Measurements from ENCODE around the gene GCK.

GCK gene

DNA sequence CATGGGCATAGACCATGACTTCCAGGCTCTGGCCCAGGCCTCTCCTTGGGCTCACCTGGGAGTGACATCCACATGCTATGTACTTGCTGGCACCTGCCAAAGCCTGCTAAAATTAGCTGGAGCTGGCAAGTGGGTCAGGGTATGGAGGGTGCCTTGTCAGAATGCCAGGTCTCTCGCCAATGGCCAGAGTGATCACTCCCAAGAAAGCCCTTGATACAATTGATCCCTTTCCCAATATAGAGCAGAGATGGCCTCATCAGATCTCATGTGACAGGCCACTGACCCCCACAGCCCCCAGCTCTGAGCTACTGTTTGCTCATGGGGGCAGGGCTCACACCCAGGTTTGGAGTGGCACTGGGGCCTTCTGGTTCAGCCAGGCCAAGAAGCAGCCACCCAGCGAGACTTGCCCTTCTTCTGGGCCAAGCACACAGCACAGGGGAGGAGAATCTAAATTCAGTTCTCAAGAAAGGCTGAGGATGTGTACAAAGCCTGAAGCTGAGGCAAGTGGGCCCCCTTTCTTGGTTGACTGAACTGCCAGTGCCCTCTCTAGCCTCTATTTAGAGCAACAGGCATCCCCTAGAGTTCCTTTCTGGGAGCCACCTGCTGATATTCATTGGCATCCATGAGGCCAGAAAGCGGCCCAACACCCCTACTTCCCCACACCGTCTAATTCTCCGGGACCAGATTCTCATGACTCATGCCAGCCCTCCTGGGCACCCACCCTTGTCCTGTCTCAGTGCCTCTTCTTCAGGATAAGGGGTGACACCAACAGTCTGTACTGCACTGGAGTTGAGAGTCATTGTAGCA, 29.2 kb downstream of the GCK start:
- Histone ChIP-seq H3K79me2 (ENCODE audit: insufficient read depth, low read length) (no peaks in the 10 kb centered on the region), H3K36me3 (ENCODE audit: insufficient read depth, low read length) (no peaks in the 10 kb centered on the region), H3K27me3 (ENCODE audit: insufficient read depth, low read length, poor library complexity) (no peaks in the 10 kb centered on the region), H4K20me1 (ENCODE audit: insufficient read depth, low read length) (no peaks in the 10 kb centered on the region; the same call in 1 of the 2 replicates), H3K4me2 (ENCODE audit: insufficient read depth, low read length) (no peak overlapping the region), H3K4me3 (ENCODE audit: low read depth in 1 of 2, low read length in 2 of 2) (no peak overlapping the region), H3K27ac (ENCODE audit: low read length) (no peak overlapping the region), H3K9me3 (ENCODE audit: insufficient read depth, low read length, severe bottlenecking) (no peaks in the 10 kb centered on the region), H3K4me1 (ENCODE audit: insufficient read depth, low read length) (no peaks in the 10 kb centered on the region), H2AFZ (ENCODE audit: low read depth, low read length) (no peak overlapping the region), H3K9ac (ENCODE audit: low read depth, low read length) (no peak overlapping the region)
- TF ChIP-seq, protein P1, sequence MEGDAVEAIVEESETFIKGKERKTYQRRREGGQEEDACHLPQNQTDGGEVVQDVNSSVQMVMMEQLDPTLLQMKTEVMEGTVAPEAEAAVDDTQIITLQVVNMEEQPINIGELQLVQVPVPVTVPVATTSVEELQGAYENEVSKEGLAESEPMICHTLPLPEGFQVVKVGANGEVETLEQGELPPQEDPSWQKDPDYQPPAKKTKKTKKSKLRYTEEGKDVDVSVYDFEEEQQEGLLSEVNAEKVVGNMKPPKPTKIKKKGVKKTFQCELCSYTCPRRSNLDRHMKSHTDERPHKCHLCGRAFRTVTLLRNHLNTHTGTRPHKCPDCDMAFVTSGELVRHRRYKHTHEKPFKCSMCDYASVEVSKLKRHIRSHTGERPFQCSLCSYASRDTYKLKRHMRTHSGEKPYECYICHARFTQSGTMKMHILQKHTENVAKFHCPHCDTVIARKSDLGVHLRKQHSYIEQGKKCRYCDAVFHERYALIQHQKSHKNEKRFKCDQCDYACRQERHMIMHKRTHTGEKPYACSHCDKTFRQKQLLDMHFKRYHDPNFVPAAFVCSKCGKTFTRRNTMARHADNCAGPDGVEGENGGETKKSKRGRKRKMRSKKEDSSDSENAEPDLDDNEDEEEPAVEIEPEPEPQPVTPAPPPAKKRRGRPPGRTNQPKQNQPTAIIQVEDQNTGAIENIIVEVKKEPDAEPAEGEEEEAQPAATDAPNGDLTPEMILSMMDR (IDR thresholded peaks at IDR 0.05; ENCODE audit: borderline replicate concordance, extremely low read depth, low read length, poor library complexity, severe bottlenecking), result no peak
- TF ChIP-seq EZH2 (IDR thresholded peaks at IDR 0.05; ENCODE audit: borderline replicate concordance, low read depth, low read length, severe bottlenecking), result no peak
- ATAC-seq (ENCODE audit: insufficient read depth, low read depth) (no peak), DNase-seq (no peak)

- Histone ChIP-seq H2AFZ (ENCODE audit: low read depth, low read length) (no peak overlapping the region), H3K9ac (ENCODE audit: low read depth, low read length) (no peak overlapping the region), H3K79me2 (ENCODE audit: insufficient read depth, low read length) (no peaks in the 10 kb centered on the region), H3K4me2 (ENCODE audit: insufficient read depth, low read length) (no peak overlapping the region), H3K36me3 (ENCODE audit: insufficient read depth, low read length) (no peaks in the 10 kb centered on the region), H3K4me3 (ENCODE audit: low read depth in 1 of 2, low read length in 2 of 2) (no peak overlapping the region), H3K27me3 (ENCODE audit: insufficient read depth, low read length, poor library complexity) (no peaks in the 10 kb centered on the region), H3K4me1 (ENCODE audit: insufficient read depth, low read length) (no peaks in the 10 kb centered on the region), H4K20me1 (ENCODE audit: insufficient read depth, low read length) (no peaks in the 10 kb centered on the region; the same call in 1 of the 2 replicates), H3K9me3 (ENCODE audit: insufficient read depth, low read length, severe bottlenecking) (no peaks in the 10 kb centered on the region), H3K27ac (ENCODE audit: low read length) (no peak overlapping the region)
- ATAC-seq (ENCODE audit: insufficient read depth, low read depth) (no peak), DNase-seq (no peak)
- no peak for TF ChIP-seq EZH2 (IDR thresholded peaks at IDR 0.05; ENCODE audit: borderline replicate concordance, low read depth, low read length, severe bottlenecking)
- TF ChIP-seq, protein P1 (IDR thresholded peaks at IDR 0.05; ENCODE audit: borderline replicate concordance, extremely low read depth, low read length, poor library complexity, severe bottlenecking), result no peak
Observed at GRCh38 chr7:44158873-44159631, 30.2 kb downstream of the GCK start.

DNA sequence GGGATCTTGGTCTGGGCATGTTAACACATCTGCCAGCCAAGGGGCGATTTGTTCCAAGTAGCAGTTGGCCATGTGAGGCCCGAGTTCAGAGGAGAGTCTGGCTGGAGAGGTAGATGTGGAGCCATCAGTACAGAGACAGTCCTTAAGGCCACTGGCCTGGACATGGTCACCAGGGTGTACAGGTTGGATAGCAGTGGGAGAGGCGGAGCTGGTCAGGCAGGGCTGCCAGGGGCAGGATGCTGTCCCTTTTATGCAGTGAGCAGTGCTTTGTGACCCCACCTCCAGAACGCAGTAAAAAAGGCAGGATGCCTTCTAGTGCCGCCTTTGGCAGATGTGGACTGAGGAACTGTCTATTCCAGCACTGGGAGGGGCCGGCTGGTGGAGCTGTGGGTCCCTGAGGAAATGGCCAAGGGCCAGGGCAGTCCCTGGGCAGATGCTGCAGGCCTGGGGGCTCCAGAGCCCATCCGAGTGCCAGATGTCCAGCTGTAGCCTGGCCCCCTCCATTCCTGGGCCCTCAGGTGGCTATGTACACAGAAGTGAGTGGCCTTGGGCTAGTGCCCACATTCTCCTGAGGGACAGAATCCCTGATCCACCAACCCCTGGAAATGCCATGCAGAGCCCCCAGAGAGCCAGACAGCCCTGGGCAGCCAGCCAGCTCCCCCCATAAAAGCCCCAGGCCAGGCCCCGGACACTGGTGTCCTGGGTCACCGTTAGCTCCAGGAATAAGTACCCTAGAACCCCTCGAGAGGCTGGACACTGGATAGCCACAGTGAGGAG, 31.0 kb downstream of the GCK start:
- ATAC-seq (ENCODE audit: insufficient read depth, low read depth), result no peak
- H3K9me3 ChIP-seq (ENCODE audit: insufficient read depth, low read length, severe bottlenecking), result no peaks in the 10 kb centered on the region
- H3K9ac ChIP-seq (ENCODE audit: low read depth, low read length), result no peak overlapping the region
- no peak overlapping the region for H2AFZ ChIP-seq (ENCODE audit: low read depth, low read length)
- no peak overlapping the region for H3K4me2 ChIP-seq (ENCODE audit: insufficient read depth, low read length)
- no peaks in the 10 kb centered on the region; the same call in 1 of the 2 replicates for H4K20me1 ChIP-seq (ENCODE audit: insufficient read depth, low read length)
- H3K79me2 ChIP-seq (ENCODE audit: insufficient read depth, low read length), result no peaks in the 10 kb centered on the region
- no peak overlapping the region for H3K4me3 ChIP-seq (ENCODE audit: low read depth in 1 of 2, low read length in 2 of 2)
- no peaks in the 10 kb centered on the region for H3K4me1 ChIP-seq (ENCODE audit: insufficient read depth, low read length)
- H3K27ac ChIP-seq (ENCODE audit: low read length), result no peak overlapping the region
- TF ChIP-seq, protein P1 (IDR thresholded peaks at IDR 0.05; ENCODE audit: borderline replicate concordance, extremely low read depth, low read length, poor library complexity, severe bottlenecking), result no peak
- TF ChIP-seq EZH2 (IDR thresholded peaks at IDR 0.05; ENCODE audit: borderline replicate concordance, low read depth, low read length, severe bottlenecking), result no peak
- no peaks in the 10 kb centered on the region for H3K27me3 ChIP-seq (ENCODE audit: insufficient read depth, low read length, poor library complexity)
- H3K36me3 ChIP-seq (ENCODE audit: insufficient read depth, low read length), result no peaks in the 10 kb centered on the region
- DNase-seq, result no peak

Measured in DND-41 (cell line).